Activated T-helper 1 cell treated with anti-CD3 and anti-CD28 coated beads, Interleukin-2, amount 50 U/mL, for 16 hours (primary cell): ENCODE data around the gene TSC22D3.
"Not testable (repeated sequence)": the region's sequence is repeated elsewhere in the genome, so short reads cannot be mapped to it uniquely, and the experiment has no call there.

Experiments
- DNase-seq, 2 donors: peaks; one replicate each; pipeline ENCODE4 v3.0.0-alpha.2; 2020; ENCODE audit warnings: low read depth in 1 of 2, low spot score in 1 of 2

TSC22D3 gene

DNA sequence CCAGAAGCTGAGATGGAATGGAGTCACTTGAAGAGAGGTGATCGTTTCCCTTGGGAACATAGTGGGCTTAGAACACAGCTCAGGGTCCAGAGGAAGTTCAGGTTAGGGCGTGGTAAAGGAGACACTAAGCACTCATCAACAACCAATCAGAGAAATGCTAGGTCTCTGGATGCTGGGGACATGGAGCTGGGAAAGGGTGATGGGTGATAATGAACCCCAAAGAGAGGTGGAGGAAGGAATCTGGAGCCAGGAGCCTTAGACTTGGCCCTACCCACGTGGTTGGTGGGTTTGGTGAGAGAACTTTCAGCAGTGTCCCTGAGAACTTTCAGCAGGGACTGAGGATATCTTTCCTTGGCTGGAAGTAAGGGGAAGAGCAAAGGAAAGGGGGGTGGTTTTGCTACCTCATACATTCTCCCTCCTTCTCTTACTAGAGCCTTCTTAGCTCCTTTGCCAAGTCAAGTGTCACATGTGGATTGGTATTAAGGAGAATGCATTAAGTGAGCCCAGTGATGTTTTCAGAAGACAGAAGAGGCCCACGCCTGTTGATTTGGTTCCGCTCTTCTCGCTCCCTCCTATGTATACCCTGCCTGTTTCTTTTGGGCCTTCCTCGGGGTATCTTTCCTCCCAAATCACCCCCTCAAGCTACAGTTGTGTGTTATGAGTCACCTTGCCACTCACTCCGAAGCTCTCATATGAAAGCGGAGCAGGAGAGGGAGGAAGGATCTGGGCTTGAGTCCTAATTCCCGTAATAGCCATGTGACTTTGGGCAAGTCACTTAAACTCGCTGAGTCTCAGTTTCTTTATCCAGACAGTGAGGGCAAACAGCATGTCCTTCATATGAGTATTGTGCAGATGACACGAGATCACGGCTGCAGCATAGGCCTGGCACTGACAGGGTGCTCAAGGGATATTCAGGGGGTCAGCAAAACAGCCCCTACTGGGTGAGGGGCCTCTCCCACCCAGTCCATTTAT, 63.1 kb downstream of the TSC22D3 start:
- no peak for DNase-seq

DNA sequence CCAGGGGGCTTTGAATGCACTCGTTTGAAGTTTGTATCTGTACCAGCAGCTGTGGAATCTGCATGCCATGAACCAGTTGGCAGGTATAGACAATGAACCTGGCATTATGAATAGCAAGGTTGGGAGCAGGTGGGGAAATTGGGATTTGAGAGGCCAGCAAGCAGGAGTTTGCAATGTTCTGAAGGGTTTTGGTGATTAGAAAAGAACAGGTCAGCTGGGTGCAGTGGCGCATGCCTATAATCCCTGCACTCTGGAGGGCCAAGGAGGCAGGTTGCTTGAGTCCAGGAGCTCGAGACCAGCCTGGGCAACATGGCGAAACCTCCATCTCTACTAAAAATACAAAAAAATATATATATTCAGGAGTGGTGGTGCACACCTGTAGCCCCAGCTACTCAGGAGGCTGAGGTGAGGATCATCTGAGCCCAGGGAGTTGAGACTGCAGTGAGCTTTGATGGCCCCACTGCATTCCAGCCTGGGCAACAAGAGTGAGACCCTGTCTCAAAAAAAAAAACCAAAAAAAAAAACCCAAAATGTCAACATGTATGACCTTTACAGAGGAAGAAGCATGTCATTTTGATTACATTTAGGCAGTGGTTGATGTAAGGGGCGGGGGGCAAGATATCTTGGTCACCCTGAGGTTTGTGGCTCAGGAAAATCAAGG, 63.9 kb downstream of the TSC22D3 start:
- DNase-seq: no peak

DNA sequence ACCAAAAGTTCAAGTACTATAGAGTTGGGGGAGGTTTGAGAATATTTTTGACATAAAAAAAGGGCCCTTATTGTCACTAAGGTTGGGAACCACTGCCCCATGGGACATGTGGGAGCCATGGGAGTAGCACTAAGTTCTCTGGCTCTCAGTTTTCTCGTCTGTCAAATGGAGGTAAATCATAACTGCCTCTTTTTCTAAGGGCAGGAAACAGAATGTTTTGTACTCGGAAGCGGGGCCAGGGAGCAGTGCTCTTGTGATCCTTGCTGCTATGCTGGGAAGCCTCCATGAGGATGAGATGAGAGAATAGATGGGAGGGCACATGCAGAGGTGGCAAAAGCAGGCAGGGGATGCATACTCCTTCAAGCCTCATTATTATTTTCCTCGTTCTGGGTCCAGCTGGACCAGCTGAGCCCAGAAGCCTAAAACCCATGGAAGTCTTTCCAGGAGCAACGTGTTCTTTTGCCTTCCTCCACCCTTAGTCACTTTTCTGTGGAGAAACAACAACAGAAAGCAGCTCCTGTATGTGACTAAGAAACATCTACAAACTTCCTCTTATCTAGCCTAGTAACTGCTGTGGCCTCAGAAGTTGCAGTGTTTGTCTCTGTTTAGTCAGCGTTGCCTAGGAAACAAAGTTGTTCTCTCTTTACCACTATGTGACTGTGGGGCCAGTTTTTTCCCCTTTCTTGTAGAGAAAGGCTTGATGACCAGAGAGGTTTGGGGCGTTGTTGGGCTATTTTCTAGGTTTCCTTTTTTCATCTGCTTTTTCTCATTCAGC, 64.8 kb downstream of the TSC22D3 start:
- DNase-seq: no peak

DNA sequence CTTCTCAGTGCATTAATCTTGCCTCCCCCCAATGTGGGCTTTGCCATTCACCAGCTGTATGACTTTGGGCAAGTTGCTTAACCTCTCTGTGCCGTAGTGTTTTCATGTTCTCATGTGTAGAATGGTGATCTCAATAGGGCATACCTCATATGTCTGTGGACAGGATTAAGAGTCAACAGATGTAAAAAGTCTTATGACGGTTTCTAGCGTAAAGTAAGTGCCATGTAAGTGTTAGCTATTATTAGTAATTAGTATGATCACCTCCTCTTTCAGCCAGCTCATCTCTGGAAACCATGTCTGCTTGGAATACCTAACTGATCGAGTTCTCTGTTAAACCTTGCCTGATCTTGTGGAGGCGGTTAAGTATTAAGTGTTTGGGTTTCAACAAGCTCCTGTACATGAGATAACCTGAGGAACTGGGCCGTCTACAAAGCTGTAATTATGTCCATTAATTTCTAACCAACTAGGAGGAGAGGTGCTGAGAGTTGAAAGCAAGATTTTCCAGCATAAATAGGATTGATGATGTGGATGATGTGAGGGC, 66.3 kb downstream of the TSC22D3 start:
- no peak for DNase-seq

DNA sequence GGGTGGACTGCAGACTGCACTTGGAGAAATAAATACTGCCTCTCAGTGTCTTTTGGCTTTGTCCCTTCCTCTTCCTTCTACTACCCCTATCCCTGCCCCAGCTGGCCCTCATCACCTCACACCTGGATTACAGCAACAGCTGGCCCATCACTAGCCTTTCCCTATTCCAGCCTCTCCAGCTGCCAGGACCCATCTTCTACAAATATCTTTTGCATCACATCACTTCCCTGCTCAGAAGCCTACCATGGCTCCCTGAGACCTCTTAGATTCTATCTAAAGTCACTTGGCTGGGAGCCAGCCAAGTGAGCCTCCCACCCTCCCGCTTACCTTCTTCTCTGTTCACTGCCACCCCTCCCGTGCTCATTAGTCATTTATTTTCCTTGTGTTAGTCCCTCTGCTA, 66.8 kb downstream of the TSC22D3 start:
- DNase-seq: no peak

GRCh38 chrX:107707866-107708265, 67.7 kb downstream of the TSC22D3 start:
- DNase-seq: no peak

DNA sequence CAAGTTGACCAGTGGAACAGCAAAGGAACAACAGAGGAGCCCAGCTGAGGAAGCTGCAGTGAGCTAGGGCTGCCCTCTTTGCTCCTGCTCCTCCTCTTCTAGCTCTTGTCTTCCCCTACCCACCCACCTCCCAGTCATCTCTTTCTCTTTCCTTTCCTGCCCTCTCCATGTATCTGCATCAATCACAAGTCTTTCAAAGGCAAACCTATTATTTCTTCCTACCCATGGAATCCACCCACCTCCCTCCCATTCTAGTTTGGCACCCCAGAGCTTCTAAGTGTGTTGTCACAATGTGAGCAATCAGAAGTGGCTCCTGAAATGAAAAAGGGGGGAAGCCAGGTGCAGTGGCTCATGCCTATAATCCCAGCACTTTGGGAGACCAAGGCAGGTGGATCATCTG, 69.3 kb downstream of the TSC22D3 start:
- DNase-seq: no peak

DNA sequence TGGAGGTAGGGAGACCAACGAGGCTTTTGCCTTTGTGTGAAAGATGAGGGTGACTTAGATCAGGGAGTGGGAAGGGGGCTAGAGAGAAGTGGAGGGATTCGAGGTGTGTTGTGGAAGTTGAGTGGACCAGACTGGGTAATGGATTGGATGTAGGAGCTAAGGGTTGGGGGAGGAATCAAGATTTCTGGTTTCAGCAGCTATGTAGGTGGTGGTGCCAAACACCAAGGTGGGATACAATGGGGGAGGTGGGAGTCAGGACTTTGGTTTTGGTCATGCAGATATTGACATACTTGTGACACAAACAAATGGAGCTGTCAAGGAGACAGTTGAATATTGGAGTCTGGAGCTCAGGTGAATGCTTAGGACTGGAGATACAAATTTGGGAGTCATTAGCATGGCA, 71.0 kb downstream of the TSC22D3 start:
- no peak for DNase-seq

DNA sequence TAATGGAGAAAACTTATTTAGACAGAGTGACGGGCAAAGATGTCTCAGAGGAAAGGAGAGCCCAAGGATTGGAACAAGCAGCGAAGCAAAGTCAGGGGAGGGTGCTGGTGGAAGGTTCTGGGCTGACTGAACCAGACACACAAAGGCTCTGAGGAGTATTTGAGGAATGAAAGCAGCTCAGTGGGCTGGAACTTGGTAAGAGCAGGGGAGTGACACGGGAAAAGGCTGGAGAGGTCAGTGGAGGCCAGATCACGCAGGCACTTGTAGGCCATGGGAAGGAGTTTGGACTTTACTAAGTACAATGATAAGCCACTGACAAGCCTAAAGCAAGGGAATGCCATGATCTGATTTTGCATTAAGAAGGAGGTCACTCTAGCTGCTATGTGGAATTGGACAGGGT, 71.4 kb downstream of the TSC22D3 start:
- DNase-seq: no peak

- DNase-seq: no peak
Measured at GRCh38 chrX:107701493-107702121, 74.0 kb downstream of the TSC22D3 start.

DNA sequence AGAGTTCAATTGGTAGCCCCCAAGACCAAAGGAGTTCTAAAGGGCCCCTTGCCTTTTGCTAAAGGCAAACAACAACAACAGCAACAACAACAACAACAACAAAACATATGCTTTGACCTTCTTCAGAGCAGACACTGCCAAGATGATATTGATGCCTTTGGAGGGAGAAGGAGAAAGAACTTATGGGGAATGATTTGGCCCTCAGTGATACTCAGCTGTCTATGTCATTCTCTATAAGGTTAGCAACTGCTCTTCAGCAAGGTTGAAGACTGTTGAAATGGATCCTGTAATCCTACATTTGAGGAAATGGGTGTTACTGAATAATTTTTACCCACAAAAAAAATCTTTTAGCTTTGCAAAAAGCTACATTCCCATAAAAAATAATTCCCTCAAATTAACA, 74.8 kb downstream of the TSC22D3 start:
- no peak for DNase-seq

DNA sequence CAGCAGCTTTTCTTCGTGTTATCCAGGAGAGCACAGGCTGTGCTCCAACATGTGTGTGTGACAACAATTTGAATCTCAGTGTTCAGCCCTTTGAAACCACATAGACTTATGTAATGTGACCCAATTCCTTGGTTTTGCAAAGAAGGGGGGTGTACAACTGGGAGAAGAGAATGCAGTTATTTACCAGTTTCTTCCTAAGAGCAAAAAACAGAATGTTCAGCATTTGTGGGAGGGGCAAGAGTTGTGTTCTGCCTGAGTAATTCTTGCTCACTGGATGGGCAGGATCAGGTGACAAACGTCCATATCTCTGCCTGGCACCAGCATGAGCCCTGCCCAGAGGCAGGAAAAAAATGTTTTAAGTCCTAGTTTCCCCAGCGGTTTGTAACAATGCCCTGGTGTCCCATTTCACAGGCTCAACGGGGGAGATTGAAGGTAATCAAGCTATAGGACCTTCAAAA, 75.2 kb downstream of the TSC22D3 start:
- DNase-seq: no peak

DNA sequence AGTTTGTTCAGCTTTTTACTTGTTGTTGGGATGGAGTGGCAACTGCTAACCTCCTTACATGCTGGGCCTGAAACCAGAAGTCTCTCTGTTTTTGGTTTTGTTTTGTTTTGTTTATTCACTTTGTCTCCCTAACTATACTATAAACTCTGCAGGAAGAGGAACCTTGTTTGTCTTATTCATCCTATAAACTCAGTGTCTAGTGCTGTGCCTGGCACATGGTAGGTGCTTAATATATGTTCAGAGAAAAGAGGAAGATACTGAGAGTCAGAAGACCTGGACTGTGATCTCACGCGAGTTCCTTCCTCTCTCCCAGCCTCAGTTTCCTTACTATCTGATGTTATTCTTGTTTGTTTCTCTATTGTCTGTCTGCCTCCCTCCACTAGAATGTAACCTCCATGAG, 76.0 kb downstream of the TSC22D3 start:
- no peak for DNase-seq

- no peak for DNase-seq
Measured at GRCh38 chrX:107691024-107691448, 84.6 kb downstream of the TSC22D3 start.

- DNase-seq: no peak
Measured at GRCh38 chrX:107687445-107687844, 88.1 kb downstream of the TSC22D3 start.

- DNase-seq: no peak
Measured at GRCh38 chrX:107686792-107687191, 88.8 kb downstream of the TSC22D3 start.

- DNase-seq: no peak
Measured at GRCh38 chrX:107686026-107686425, 89.6 kb downstream of the TSC22D3 start.

DNA sequence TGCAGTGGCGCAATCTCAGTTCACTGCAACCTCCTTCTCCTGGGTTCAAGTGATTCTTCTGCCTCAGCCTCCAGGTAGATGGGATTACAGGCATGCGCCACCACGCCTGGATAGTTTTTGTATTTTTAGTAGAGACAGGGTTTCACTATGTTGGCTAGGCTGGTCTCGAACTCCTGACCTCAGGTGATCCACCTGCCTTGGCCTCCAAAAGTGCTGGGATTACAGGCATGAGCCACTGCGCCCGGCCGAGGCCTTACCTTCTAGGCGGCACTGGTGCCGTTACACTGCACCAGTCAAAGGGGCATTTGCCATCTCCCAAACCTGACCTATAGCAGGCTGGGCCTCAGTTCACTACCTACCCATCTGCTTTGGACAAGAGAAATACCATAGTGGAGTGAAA, 90.0 kb downstream of the TSC22D3 start:
- not testable (repeated sequence) for DNase-seq

DNA sequence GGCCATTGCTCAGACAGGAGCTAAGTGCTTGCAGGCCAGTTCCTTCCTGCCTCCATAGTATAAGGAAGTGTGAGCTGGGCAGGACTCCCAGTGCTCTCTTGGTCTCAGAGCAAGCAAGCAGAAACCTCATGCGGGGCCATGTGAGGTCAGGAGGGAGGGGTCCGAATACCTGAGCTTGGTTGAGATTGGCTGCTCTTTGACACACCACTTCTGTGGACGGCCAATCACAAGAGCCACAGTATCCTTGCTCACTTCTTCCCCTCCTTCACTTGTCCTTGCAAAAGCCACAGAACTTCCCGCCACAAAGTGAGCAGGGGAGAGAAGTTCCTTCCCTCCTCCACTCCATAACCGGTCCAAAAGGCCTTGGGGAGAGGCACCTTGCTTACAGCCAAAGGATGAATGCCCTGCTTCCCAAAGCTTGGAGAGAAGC, 90.6 kb downstream of the TSC22D3 start:
- DNase-seq: no peak

DNA sequence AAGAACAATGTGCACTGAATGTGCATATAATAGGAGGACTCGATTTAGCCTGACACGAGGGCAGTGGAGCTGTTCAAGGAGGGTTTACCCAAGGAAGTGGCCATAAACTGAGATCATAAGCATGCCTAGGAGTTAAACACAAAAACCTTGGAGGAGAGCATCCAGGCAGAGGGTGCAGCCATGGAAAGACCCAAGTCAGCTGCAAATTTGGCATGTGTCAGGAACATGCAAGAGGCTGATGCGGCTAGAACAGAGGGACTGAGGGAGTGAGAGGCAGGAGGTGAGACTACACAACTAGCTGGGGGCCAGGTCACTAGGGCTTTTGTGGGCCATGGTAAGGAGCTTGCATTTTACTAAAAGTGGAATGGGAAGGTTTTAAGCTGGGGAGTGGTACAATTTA, 91.7 kb downstream of the TSC22D3 start:
- DNase-seq: no peak
